Measurements from ENCODE around the gene OR1L8. TPM values are rescaled to one million over a fixed set of nuclear protein-coding genes. Genes with fewer than 3 reads are reported as not detected.
"Not testable (repeated sequence)": the region's sequence is repeated elsewhere in the genome, so short reads cannot be mapped to it uniquely, and the experiment has no call there.

Gene OR1L8
- polyA plus RNA-seq, 1 donor from 2014 or later = 0.73 TPM

- H3K4me3 ChIP-seq (ENCODE audit: low read length) = no peak overlapping the region
- no peaks in the 10 kb centered on the region for H3K27me3 ChIP-seq (ENCODE audit: insufficient read depth, low read depth, low read length)
- H4K20me1 ChIP-seq (ENCODE audit: insufficient read depth) = no peaks in the 10 kb centered on the region
- no peaks in the 10 kb centered on the region for H3K79me2 ChIP-seq (replicated peaks; ENCODE audit: insufficient read depth, low read length)
- H3K9ac ChIP-seq (ENCODE audit: low read length) = no peak overlapping the region
- no peaks in the 10 kb centered on the region for H3K36me3 ChIP-seq (ENCODE audit: insufficient read depth, low read length)
- H3K27ac ChIP-seq (ENCODE audit: low read length) = no peak overlapping the region
- H3K9me3 ChIP-seq (ENCODE audit: low read length) = peaks cover 3% of the 10 kb centered on the region
- H2AFZ ChIP-seq (ENCODE audit: low read depth, low read length) = no peak overlapping the region
- no peak for TF ChIP-seq RAD21 (conservative IDR thresholded peaks at IDR 0.05)
- TF ChIP-seq TAF1 (IDR thresholded peaks at IDR 0.05; ENCODE audit: low read depth) = no peak
- TF ChIP-seq REST (IDR thresholded peaks at IDR 0.05; ENCODE audit: borderline replicate concordance) = no peak
- TF ChIP-seq MXI1 (conservative IDR thresholded peaks at IDR 0.05; ENCODE audit: poor library complexity, severe bottlenecking) = no peak
- TF ChIP-seq EZH2 (IDR thresholded peaks at IDR 0.05; ENCODE audit: borderline replicate concordance, insufficient read depth, low read length, poor library complexity, severe bottlenecking) = no peak
- no peak for TF ChIP-seq POLR2AphosphoS5 (IDR thresholded peaks at IDR 0.05)
- H3K4me2 ChIP-seq (ENCODE audit: low read length) = no peak overlapping the region
- H3F3A ChIP-seq (ENCODE audit: insufficient read depth, low read length, poor library complexity, severe bottlenecking) = no peaks in the 10 kb centered on the region
- H3K9me2 ChIP-seq (ENCODE audit: insufficient read depth, low read length) = no peaks in the 10 kb centered on the region
Measured at GRCh38 chr9:122546196-122546595, 37.0 kb downstream of the OR1L8 start.

GRCh38 chr9:122538757-122539156 lies 44.4 kb downstream of the OR1L8 start:
- Histone ChIP-seq H3K36me3 (ENCODE audit: insufficient read depth, low read length) (no peaks in the 10 kb centered on the region), H3K4me3 (ENCODE audit: low read length) (no peak overlapping the region), H3F3A (ENCODE audit: insufficient read depth, low read length, poor library complexity, severe bottlenecking) (no peaks in the 10 kb centered on the region), H4K20me1 (ENCODE audit: insufficient read depth) (no peaks in the 10 kb centered on the region), H3K79me2 (replicated peaks; ENCODE audit: insufficient read depth, low read length) (no peaks in the 10 kb centered on the region), H3K27me3 (ENCODE audit: insufficient read depth, low read depth, low read length) (no peaks in the 10 kb centered on the region), H3K4me2 (ENCODE audit: low read length) (no peak overlapping the region), H3K9me3 (ENCODE audit: low read length) (peaks cover 4% of the 10 kb centered on the region), H3K27ac (ENCODE audit: low read length) (no peak overlapping the region), H3K9me2 (ENCODE audit: insufficient read depth, low read length) (no peaks in the 10 kb centered on the region), H3K9ac (ENCODE audit: low read length) (no peak overlapping the region), H2AFZ (ENCODE audit: low read depth, low read length) (no peak overlapping the region)
- TF ChIP-seq EZH2 (IDR thresholded peaks at IDR 0.05; ENCODE audit: borderline replicate concordance, insufficient read depth, low read length, poor library complexity, severe bottlenecking) = no peak
- TF ChIP-seq EP300 (conservative IDR thresholded peaks at IDR 0.05; ENCODE audit: poor library complexity, severe bottlenecking) = no peak
- TF ChIP-seq MXI1 (conservative IDR thresholded peaks at IDR 0.05; ENCODE audit: poor library complexity, severe bottlenecking) = no peak
- no peak for TF ChIP-seq SMC3 (conservative IDR thresholded peaks at IDR 0.05; ENCODE audit: poor library complexity)
- no peak for TF ChIP-seq RAD21 (conservative IDR thresholded peaks at IDR 0.05)
- no peak for TF ChIP-seq TAF1 (IDR thresholded peaks at IDR 0.05; ENCODE audit: low read depth)
- no peak for TF ChIP-seq REST (IDR thresholded peaks at IDR 0.05; ENCODE audit: borderline replicate concordance)
- TF ChIP-seq CTCF (IDR thresholded peaks at IDR 0.05; ENCODE audit: poor library complexity, severe bottlenecking) = no peak
- no peak for TF ChIP-seq POLR2AphosphoS5 (IDR thresholded peaks at IDR 0.05)

- not testable (repeated sequence) for H3F3A ChIP-seq (ENCODE audit: insufficient read depth, low read length, poor library complexity, severe bottlenecking); H3K9me2 ChIP-seq (ENCODE audit: insufficient read depth, low read length); H3K36me3 ChIP-seq (ENCODE audit: insufficient read depth, low read length)
Measured at GRCh38 chr9:122537066-122537465, 46.1 kb downstream of the OR1L8 start.

More at GRCh38 chr9:122537066-122537465, 46.1 kb downstream of the OR1L8 start:
- not testable (repeated sequence) for H3K4me3 ChIP-seq (ENCODE audit: low read length); H4K20me1 ChIP-seq (ENCODE audit: insufficient read depth); H3K4me2 ChIP-seq (ENCODE audit: low read length); H3K9ac ChIP-seq (ENCODE audit: low read length); H2AFZ ChIP-seq (ENCODE audit: low read depth, low read length); H3K27ac ChIP-seq (ENCODE audit: low read length); H3K9me3 ChIP-seq (ENCODE audit: low read length); H3K79me2 ChIP-seq (replicated peaks; ENCODE audit: insufficient read depth, low read length); H3K27me3 ChIP-seq (ENCODE audit: insufficient read depth, low read depth, low read length)

Data from neural cell (in vitro differentiated cells).